Umbilical cord (tissue), 2 donors: ENCODE measurements around the gene CFAP91. TPM values are rescaled to one million over a fixed set of nuclear protein-coding genes. Genes with fewer than 3 reads are reported as not detected.

Source experiments
- DNase-seq: peaks from one replicate; pipeline ENCODE4 v3.0.0-alpha.2; 2015; ENCODE audit warnings: low spot score
- total RNA-seq: library from RNA; depleted of rRNA; stranded (reverse); fragments of >200 nt; gene quantifications from one replicate; pipeline ENCODE4 v1.2.3, GENCODE V29; 2014; ENCODE audit warnings: low replicate concordance; ENCODE audit not compliant: insufficient read depth

Gene CFAP91
- 14.2 TPM for total RNA-seq

- peak; percentile 97 for DNase-seq
Observed at GRCh38 chr3:119702530-119703527, at the start of gene CFAP91. Gene CFAP91, plus strand, starts transcription at chr3:119703022. Its CDS starts 77 bp downstream, at chr3:119703099.

GRCh38 chr3:119653876-119654275 lies 48.9 kb upstream of the CFAP91 start:
- no peak for DNase-seq

GRCh38 chr3:119657887-119658702 lies 44.7 kb upstream of the CFAP91 start:
- no peak for DNase-seq

GRCh38 chr3:119658994-119659393 lies 43.8 kb upstream of the CFAP91 start:
- DNase-seq = no peak

GRCh38 chr3:119659606-119660291 lies 43.1 kb upstream of the CFAP91 start:
- DNase-seq = no peak

GRCh38 chr3:119660474-119661440 lies 42.1 kb upstream of the CFAP91 start, which contains the start of gene POPDC2:
Gene POPDC2, minus strand, starts transcription at chr3:119660589. Its CDS starts 166 bp downstream, at chr3:119660423.
- DNase-seq = peak; percentile 57

GRCh38 chr3:119662604-119663373 lies 40.0 kb upstream of the CFAP91 start:
- DNase-seq = peak; percentile 91

GRCh38 chr3:119663885-119664284 lies 38.9 kb upstream of the CFAP91 start:
- peak; percentile 69 for DNase-seq

GRCh38 chr3:119664370-119664769 lies 38.5 kb upstream of the CFAP91 start:
- DNase-seq = no peak

- DNase-seq = no peak
Observed at GRCh38 chr3:119664850-119665379, 37.9 kb upstream of the CFAP91 start.

GRCh38 chr3:119665954-119666559 lies 36.8 kb upstream of the CFAP91 start:
- DNase-seq = no peak

- DNase-seq = no peak
Observed at GRCh38 chr3:119669906-119670570, 32.8 kb upstream of the CFAP91 start.

GRCh38 chr3:119672776-119673175 lies 30.0 kb upstream of the CFAP91 start:
- DNase-seq = peak; percentile 93

GRCh38 chr3:119673875-119674274 lies 28.9 kb upstream of the CFAP91 start:
- no peak for DNase-seq

GRCh38 chr3:119675188-119675874 lies 27.5 kb upstream of the CFAP91 start:
- DNase-seq = no peak

- no peak for DNase-seq
Observed at GRCh38 chr3:119676020-119676419, 26.8 kb upstream of the CFAP91 start.

GRCh38 chr3:119676771-119677640 lies 25.8 kb upstream of the CFAP91 start, which contains the start of gene COX17:
Gene COX17, minus strand, starts transcription at chr3:119677406. Its CDS starts 96 bp downstream, at chr3:119677310.
- DNase-seq = peak; percentile 99
